Measurements from ENCODE around the gene PCDH19. TPM values are rescaled to one million over a fixed set of nuclear protein-coding genes. Genes with fewer than 3 reads are reported as not detected.

The PCDH19 gene
- total and polyA plus RNA-seq, 3 donors from 2014 or later: 1.9 to 4.5 (median 3.4) TPM

DNA sequence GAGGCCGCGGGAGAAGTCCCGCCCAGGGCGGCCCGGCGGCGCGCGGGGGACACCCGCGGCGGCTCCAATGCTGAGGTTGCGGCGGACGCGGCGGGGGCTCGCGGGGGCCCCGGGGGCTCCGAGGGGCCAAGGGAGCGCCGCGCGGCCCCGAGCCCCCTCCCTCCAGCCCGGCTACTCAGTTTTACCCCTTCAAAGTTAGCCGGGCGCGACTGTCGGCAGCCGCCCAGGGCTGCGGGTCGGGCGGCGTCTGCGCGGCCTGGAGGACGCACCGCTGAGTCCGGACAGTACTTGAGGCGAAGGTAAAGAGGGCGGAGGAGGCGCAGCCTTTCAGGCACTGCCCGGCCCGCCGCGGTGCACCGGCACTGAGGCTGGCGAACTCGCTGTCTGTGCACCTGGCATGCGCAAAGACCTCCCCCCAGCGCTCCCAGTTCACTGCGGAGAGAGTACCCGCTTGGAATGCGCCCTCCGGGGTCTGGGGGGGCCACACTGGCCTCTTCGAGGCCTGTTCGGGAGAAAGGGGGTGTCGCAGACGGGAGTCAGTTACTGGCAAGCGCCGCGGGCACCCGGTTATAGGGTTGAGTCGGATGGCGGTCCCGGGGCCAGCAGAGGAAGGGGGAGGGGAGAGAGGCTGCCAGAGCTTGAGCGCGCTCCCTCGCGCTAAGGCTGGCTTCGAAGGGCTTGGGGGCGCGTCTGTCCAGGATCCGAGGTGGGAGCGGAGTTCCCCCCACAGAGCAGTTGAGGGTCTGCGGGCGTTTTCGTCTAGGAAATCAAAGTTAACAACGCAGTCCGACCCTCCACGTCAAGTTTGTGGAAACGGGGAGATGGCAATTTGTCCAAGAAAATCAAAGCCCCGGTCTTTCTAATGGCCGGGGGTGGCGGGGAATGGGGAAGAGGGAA is 1.1 kb downstream of the PCDH19 start:
- no peak for TF ChIP-seq POLR2A (IDR thresholded peaks at IDR 0.05)
- TF ChIP-seq, protein P1, sequence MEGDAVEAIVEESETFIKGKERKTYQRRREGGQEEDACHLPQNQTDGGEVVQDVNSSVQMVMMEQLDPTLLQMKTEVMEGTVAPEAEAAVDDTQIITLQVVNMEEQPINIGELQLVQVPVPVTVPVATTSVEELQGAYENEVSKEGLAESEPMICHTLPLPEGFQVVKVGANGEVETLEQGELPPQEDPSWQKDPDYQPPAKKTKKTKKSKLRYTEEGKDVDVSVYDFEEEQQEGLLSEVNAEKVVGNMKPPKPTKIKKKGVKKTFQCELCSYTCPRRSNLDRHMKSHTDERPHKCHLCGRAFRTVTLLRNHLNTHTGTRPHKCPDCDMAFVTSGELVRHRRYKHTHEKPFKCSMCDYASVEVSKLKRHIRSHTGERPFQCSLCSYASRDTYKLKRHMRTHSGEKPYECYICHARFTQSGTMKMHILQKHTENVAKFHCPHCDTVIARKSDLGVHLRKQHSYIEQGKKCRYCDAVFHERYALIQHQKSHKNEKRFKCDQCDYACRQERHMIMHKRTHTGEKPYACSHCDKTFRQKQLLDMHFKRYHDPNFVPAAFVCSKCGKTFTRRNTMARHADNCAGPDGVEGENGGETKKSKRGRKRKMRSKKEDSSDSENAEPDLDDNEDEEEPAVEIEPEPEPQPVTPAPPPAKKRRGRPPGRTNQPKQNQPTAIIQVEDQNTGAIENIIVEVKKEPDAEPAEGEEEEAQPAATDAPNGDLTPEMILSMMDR (IDR thresholded peaks at IDR 0.05): no peak
- no peak for DNase-seq
- intact Hi-C loops (cut with DNase I; ENCODE audit: low total_unique reads): no loop called here
- WGBS, 2 donors: 0 to 1% methylated on average over 6 to 31 of the region's 87 CpGs
- no peaks in the 10 kb centered on the region for H3K4me1 ChIP-seq
- no peaks in the 10 kb centered on the region for H3K36me3 ChIP-seq (ENCODE audit: low read depth, missing control alignments)
- no peaks in the 10 kb centered on the region for H3K9me3 ChIP-seq
- no peaks in the 10 kb centered on the region for H3K27me3 ChIP-seq
- H3K4me3 ChIP-seq: peak overlapping the region in 1 of 2 donors; percentile 50
- no peak overlapping the region for H3K27ac ChIP-seq

DNA sequence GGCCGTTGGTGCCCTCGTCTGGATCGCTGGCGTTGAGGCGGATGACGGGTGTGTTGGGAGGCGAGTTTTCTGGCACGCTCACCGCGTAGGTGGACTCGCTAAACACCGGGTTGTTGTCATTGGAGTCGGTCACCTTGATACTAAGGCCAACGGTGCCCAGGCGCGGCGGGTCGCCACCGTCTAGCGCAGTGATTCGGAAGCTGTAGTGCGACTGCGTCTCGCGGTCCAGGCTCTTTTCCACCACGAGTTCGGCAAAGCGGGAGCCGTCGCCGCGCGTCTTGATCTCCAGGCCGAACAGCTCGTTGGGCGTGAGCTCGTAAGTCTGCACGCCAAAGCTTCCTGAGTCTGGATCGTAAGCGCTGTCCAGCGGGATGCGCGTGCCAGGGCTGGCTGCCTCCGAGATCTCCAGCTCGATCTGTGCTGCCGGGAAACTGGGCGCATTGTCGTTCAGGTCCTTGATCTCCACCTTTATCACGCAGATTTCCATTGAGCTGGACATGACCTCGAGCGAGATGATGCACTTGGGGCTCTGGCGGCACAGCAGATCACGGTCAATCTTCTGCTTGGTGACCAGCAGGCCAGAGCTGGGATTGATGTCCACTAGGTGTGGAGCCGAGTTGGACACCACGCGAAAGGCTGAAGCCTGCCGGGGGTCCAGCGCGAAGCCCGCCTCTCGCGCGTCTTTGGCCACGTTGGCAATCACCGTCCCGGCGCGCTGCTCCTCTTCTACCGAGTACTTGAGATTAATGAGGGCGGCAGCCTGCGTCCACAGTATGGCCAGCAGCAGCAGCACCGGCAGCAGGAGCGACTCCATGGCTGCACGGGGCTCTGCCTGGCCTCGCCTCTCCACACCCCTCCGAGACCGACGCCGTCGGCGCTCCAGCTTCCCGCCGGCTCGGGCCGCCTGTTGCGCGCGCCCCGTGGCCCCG is 2.0 kb downstream of the PCDH19 start:
- no peak for TF ChIP-seq POLR2A (IDR thresholded peaks at IDR 0.05)
- TF ChIP-seq, protein P1 (IDR thresholded peaks at IDR 0.05): no peak
- Histone ChIP-seq H3K27me3 (no peaks in the 10 kb centered on the region), H3K4me1 (no peaks in the 10 kb centered on the region), H3K27ac (no peak overlapping the region), H3K9me3 (no peaks in the 10 kb centered on the region), H3K36me3 (ENCODE audit: low read depth, missing control alignments) (no peaks in the 10 kb centered on the region), H3K4me3 (no peak overlapping the region)
- peak; percentile 16 for DNase-seq
- intact Hi-C loops (cut with DNase I; ENCODE audit: low total_unique reads): no loop called here
- 2% methylated on average over 25 of the region's 90 CpGs; no CpG with 5 or more reads in 1 of the 2 donors for WGBS, 2 donors

DNA sequence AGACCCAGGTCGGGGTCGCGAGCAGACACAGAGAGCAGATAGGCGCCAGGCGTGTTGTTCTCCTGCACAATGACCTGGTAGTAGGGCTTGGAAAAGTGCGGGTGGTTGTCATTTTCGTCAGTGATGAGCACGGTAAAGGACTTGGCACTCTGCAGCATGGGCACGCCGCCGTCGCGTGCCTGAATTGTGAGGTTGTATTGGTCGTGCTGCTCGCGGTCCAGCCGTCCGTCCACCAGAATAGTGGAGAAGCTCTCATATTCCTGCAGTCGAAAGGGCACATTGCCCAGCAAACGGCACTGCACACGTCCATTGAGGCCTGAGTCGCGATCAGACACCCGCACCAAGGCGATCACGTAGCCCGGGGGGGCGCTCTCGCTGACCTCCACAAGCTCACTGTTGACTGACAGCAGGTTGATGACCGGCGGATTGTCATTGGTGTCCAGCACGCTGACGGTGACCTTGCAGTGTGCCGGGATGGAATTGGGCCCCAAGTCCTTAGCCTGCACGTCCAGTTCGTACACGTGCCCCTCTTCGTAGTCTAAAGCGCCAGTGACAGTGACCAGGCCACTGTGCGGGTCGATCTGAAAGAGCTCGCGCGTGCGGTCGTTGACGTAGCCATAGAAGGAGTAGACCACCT is 2.8 kb downstream of the PCDH19 start:
- DNase-seq: peak; percentile 12
- Histone ChIP-seq H3K4me3 (no peak overlapping the region), H3K27me3 (no peaks in the 10 kb centered on the region), H3K9me3 (no peaks in the 10 kb centered on the region), H3K27ac (no peak overlapping the region), H3K4me1 (no peaks in the 10 kb centered on the region), H3K36me3 (ENCODE audit: low read depth, missing control alignments) (no peaks in the 10 kb centered on the region)
- TF ChIP-seq POLR2A (IDR thresholded peaks at IDR 0.05): no peak
- TF ChIP-seq, protein P1 (IDR thresholded peaks at IDR 0.05): no peak
- intact Hi-C loops (cut with DNase I; ENCODE audit: low total_unique reads): no loop called here
- 32% methylated on average over 39 of the region's 47 CpGs; no CpG with 5 or more reads in 1 of the 2 donors for WGBS, 2 donors

DNA sequence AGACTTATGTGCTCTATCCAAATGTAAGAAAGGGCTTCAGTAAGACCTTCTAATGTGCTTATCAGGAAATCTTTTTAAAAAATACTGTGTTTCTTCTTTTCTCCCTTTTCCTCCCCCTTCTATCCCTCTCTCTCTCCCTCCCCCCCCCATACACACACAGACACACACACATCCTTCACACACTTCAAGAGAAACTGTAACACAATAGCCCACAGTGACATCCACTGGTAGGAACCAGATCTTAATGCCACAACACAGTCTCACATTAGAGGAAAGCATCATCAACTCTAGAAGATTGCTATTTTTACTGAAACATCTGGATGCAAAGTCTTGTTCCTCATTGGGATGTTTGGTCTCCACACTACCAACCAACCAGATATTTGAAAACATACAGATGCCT is 4.6 kb downstream of the PCDH19 start:
- TF ChIP-seq, protein P1 (IDR thresholded peaks at IDR 0.05): no peak
- Histone ChIP-seq H3K36me3 (ENCODE audit: low read depth, missing control alignments) (no peaks in the 10 kb centered on the region), H3K9me3 (no peaks in the 10 kb centered on the region), H3K27me3 (no peaks in the 10 kb centered on the region), H3K4me1 (no peaks in the 10 kb centered on the region), H3K4me3 (no peak overlapping the region), H3K27ac (no peak overlapping the region)
- no peak for DNase-seq
- intact Hi-C loops (cut with DNase I; ENCODE audit: low total_unique reads): no loop called here

Measured in testis (tissue), 3 donors.